Kidney capillary endothelial cell (primary cell): Measurements from ENCODE around the gene ZNF546.
A peak's percentile ranks its signal among the peaks of the same experiment; 100 is the strongest.

Experiments
- DNase-seq: peaks from one replicate; pipeline ENCODE4 v3.0.0-alpha.2; 2018; ENCODE audit warnings: low spot score

The ZNF546 gene

DNA sequence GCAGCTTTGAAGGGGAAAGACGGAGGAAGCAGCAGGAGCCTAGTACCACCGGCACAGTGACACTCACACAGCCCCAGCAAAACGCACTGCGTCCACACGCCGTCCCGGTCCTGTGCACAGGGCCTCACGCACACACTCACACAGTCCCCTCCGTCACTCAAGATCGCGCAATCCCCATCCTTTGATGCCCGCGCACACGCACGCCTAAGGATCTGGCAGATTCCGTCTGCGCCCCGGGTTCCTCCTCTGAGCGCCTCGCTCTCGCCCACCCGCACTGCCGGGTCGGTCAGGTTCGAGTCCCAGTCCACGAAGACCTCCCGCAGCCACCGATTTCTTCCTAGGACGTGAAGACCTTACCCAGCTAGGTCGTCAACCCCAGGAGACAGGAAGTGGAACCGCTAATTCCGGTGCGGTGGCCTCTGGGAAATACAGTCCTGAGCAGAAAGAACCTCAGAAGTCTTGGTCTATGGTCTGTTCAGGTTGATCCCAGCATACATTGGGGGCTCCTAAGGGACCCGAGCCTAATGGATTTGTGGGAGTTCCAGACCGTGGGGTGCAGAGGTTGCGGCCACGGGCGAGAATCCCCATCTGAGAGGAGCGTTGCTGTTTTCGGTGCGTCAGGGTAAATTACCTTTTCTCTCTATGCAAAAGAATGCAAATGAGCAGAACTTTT is 59.1 kb downstream of the ZNF546 start, which contains the start of gene ZNF780B:
TSS of gene ZNF780B (minus strand) at position 400 of the 673 bp plus-strand sequence. CDS start 5,899 bp downstream, outside the sequence.
- DNase-seq, result peak; percentile 48

DNA sequence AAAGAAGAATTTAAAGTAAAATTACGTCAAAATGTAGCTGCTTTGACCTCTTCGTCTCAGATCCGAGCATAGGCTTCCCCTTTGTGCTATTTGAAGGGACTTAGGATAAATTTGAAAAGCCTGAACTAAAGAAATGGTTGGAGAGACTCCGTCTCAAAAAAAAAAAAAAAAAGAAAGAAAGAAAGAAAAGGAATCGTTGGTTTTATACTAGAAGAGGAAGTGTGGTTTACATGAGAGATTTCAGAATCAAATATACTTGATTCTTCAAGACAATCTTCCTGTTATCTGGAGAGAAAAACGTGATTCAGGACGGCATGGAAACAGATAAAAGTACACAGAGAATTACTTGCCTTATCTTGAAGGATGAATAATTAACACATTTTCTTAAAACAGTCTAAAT is 59.6 kb downstream of the ZNF546 start:
- DNase-seq, result no peak

- DNase-seq, result no peak
These were observed 60.3 kb downstream of the ZNF546 start for GRCh38 chr19:40057166-40057565.

GRCh38 chr19:40059624-40060023 is 62.8 kb downstream of the ZNF546 start:
- no peak for DNase-seq

DNA sequence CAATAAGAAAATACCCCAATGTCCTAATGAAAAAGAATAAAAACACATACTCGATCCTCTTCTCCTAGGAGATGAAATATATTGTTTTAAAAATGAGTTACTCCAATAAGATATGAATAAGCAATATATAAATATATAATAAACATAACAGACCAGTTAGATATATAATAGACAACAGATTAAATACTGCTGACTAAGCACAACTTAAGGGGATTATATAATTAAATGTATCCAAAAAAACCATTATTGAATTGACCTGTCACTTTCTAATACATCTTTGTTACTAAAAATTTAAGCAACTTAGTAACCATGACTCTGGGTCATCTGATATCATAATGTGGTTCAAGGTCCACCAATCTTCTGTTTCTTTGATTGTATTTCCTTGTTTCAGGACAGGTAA is 73.2 kb downstream of the ZNF546 start:
- DNase-seq, result no peak
